Measurements from ENCODE around the gene ZDHHC14.

The ZDHHC14 gene

DNA sequence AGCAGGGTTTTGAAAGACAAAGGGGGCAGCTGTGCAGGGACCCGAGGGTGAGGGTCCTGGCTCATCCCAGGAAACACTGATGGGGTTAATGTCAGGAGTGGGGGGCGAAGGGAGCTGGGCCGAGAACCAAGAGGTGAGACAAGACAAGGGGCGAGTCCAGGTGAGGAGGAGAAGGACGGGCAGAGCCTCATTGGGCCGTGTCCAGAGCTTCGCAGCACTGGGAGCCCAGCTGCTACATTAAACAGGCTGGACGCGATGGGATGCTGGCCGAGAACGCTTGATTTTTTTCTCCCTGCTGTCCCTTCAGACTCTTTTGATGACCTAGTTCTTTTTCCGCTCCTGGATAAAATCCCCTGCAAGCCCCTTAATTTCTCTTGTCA is 269.3 kb downstream of the ZDHHC14 start:
- no peak for DNase-seq (ENCODE audit: low read depth in 1 of 2, low spot score in 1 of 2)
- Histone ChIP-seq H3K27me3 (ENCODE audit: insufficient read depth, poor library complexity, severe bottlenecking) (no peaks in the 10 kb centered on the region), H3K27ac (replicated peaks) (no peak overlapping the region), H3K4me3 (replicated peaks; ENCODE audit: insufficient read depth, low read length) (no peak overlapping the region)
- no peak for TF ChIP-seq GABPA (IDR thresholded peaks at IDR 0.05; ENCODE audit: low read depth)
- TF ChIP-seq POLR2AphosphoS5 (IDR thresholded peaks at IDR 0.05; ENCODE audit: low read depth), result no peak
- TF ChIP-seq, protein P1, sequence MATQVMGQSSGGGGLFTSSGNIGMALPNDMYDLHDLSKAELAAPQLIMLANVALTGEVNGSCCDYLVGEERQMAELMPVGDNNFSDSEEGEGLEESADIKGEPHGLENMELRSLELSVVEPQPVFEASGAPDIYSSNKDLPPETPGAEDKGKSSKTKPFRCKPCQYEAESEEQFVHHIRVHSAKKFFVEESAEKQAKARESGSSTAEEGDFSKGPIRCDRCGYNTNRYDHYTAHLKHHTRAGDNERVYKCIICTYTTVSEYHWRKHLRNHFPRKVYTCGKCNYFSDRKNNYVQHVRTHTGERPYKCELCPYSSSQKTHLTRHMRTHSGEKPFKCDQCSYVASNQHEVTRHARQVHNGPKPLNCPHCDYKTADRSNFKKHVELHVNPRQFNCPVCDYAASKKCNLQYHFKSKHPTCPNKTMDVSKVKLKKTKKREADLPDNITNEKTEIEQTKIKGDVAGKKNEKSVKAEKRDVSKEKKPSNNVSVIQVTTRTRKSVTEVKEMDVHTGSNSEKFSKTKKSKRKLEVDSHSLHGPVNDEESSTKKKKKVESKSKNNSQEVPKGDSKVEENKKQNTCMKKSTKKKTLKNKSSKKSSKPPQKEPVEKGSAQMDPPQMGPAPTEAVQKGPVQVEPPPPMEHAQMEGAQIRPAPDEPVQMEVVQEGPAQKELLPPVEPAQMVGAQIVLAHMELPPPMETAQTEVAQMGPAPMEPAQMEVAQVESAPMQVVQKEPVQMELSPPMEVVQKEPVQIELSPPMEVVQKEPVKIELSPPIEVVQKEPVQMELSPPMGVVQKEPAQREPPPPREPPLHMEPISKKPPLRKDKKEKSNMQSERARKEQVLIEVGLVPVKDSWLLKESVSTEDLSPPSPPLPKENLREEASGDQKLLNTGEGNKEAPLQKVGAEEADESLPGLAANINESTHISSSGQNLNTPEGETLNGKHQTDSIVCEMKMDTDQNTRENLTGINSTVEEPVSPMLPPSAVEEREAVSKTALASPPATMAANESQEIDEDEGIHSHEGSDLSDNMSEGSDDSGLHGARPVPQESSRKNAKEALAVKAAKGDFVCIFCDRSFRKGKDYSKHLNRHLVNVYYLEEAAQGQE (IDR thresholded peaks at IDR 0.05; ENCODE audit: insufficient replicate concordance, low read depth), result no peak
- TF ChIP-seq, protein P2, sequence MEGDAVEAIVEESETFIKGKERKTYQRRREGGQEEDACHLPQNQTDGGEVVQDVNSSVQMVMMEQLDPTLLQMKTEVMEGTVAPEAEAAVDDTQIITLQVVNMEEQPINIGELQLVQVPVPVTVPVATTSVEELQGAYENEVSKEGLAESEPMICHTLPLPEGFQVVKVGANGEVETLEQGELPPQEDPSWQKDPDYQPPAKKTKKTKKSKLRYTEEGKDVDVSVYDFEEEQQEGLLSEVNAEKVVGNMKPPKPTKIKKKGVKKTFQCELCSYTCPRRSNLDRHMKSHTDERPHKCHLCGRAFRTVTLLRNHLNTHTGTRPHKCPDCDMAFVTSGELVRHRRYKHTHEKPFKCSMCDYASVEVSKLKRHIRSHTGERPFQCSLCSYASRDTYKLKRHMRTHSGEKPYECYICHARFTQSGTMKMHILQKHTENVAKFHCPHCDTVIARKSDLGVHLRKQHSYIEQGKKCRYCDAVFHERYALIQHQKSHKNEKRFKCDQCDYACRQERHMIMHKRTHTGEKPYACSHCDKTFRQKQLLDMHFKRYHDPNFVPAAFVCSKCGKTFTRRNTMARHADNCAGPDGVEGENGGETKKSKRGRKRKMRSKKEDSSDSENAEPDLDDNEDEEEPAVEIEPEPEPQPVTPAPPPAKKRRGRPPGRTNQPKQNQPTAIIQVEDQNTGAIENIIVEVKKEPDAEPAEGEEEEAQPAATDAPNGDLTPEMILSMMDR (IDR thresholded peaks at IDR 0.05; ENCODE audit: insufficient read depth, low read length), result no peak
- no peak for TF ChIP-seq SPI1 (IDR thresholded peaks at IDR 0.05; ENCODE audit: borderline replicate concordance, low read depth)

DNA sequence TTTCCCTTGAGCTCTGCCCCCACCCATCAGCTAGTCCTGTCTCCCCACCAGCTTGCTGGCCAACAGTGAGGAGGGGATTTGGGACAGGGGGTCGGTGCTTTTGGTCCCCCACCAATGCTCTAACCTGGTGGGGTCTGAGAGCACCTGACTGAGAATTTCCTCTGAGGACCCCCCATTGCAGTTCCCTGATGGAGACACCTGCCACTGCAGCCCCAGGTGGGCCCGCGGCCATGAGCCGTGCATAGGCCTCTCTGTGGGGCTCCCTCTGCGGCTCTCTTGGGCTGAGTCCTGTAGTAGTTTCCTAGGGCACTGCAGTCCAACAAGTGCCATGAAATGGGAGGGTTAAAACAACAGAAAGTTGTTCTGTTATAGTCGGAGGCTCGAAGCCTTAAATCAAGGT is 269.8 kb downstream of the ZDHHC14 start:
- Histone ChIP-seq H3K4me3 (replicated peaks; ENCODE audit: insufficient read depth, low read length) (no peak overlapping the region), H3K27ac (replicated peaks) (no peak overlapping the region), H3K27me3 (ENCODE audit: insufficient read depth, poor library complexity, severe bottlenecking) (no peaks in the 10 kb centered on the region)
- no peak for TF ChIP-seq SPI1 (IDR thresholded peaks at IDR 0.05; ENCODE audit: borderline replicate concordance, low read depth)
- TF ChIP-seq, protein P2 (IDR thresholded peaks at IDR 0.05; ENCODE audit: insufficient read depth, low read length), result no peak
- DNase-seq (ENCODE audit: low read depth in 1 of 2, low spot score in 1 of 2), result no peak

DNA sequence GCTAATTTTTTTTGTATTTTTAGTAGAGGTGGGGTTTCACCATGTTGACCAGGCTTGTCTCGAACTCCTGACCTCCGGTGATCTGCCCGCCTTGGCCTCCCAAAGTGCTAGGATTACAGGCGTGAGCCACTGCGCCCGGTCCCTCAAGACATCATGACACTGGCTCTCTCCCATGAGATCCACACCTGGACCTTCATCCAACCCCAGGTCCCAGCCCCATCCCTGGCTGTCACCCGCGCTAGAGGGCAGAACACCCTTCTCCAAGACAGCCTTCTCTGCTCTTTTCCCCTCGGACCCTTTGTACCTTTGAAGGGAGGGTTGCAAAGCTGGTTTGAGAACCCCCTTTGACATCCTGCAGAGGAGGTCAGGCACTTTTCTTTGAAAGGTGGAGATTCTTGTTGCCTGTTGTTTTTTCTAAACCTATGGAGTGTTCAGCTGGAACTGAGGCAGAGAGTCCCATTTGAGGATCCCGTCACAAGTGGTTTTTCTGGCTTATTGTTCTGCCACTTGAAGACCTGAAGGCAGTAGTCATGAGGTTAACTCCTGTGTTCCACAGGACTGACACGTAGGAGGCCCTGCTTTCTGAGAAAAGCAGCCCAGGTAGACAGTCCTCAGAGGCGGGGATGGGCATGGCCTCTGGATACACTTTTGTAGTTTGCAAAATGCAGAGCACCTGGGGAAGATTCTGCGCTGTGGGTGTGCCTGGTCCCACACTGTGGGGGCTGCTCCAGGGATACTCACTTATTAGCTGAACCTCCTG is 270.9 kb downstream of the ZDHHC14 start:
- no peak for DNase-seq (ENCODE audit: low read depth in 1 of 2, low spot score in 1 of 2)
- Histone ChIP-seq H3K27me3 (ENCODE audit: insufficient read depth, poor library complexity, severe bottlenecking) (no peaks in the 10 kb centered on the region), H3K4me3 (replicated peaks; ENCODE audit: insufficient read depth, low read length) (no peak overlapping the region), H3K27ac (replicated peaks) (no peak overlapping the region)
- TF ChIP-seq SPI1 (IDR thresholded peaks at IDR 0.05; ENCODE audit: borderline replicate concordance, low read depth) (no peak), POLR2AphosphoS5 (IDR thresholded peaks at IDR 0.05; ENCODE audit: low read depth) (no peak), GABPA (IDR thresholded peaks at IDR 0.05; ENCODE audit: low read depth) (no peak)
- TF ChIP-seq, protein P2 (IDR thresholded peaks at IDR 0.05; ENCODE audit: insufficient read depth, low read length), result no peak
- TF ChIP-seq, protein P1 (IDR thresholded peaks at IDR 0.05; ENCODE audit: insufficient replicate concordance, low read depth), result no peak
